Erythroblast (primary cell): Measurements from ENCODE around the gene PTPRN2.

Experiments
- GATA1 ChIP-seq: IDR thresholded peaks from 2 replicates; pipeline ENCODE4 v1.6.1; 2011; ENCODE audit warnings: low read depth, mild to moderate bottlenecking, control low read depth, low read length, moderate library complexity
- POLR2A ChIP-seq: IDR thresholded peaks from 2 replicates; pipeline ENCODE4 v1.6.1; 2011; ENCODE audit warnings: mild to moderate bottlenecking, low read length

GRCh38 chr7:158270856-158271413, 316.7 kb downstream of the PTPRN2 start:
- TF ChIP-seq POLR2A, result no peak
- TF ChIP-seq GATA1, result no peak
